Central memory CD4-positive, alpha-beta T cell (primary cell): Measurements from ENCODE around the gene HAUS6.
A peak's percentile ranks its signal among the peaks of the same experiment; 100 is the strongest.
"Not testable (repeated sequence)": the region's sequence is repeated elsewhere in the genome, so short reads cannot be mapped to it uniquely, and the experiment has no call there.

ENCODE experiments used
- DNase-seq: peaks from one replicate; pipeline ENCODE4 v3.0.0; 2022

Gene HAUS6

GRCh38 chr9:19030899-19031298 is 71.8 kb downstream of the HAUS6 start:
- no peak for DNase-seq

- peak; percentile 9 for DNase-seq
These were observed 73.8 kb downstream of the HAUS6 start for GRCh38 chr9:19028835-19029451.

DNA sequence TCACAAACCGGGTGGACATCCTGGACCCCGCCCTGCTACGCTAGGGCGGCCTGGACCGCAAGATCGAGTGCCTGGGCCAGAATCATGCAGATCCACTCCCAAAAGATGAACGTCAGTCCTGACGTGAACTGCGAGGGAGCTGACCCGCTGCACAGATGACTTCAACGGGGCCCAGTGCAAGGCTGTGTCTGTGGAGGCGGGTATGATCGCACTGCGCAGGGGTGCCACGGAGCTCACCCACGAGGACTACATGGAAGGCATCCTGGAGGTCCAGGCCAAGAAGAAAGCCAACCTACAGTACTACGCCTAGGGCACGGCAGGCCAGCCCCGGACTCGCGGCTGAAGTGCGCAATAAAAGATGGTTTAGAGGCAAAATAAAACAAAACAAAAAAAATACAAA is 74.9 kb downstream of the HAUS6 start:
- DNase-seq: no peak

DNA sequence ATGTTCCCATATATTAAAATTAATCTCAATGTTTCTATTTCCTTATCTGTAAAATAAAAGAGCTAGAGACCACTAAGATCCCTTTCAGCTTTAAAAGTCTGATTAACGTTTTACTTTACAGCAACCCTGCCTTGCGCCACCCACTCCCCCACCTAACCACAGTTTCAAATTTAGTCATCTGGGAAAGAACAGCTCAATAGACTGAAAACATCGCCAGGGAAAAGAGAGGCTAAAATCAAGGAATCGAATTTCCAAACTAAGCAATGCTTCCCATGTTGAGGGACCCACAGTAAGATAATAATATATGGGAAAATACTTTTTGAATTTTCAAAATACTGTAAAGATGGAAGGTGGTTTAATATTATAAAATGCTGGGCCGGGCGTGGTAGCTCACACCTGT is 76.3 kb downstream of the HAUS6 start:
- DNase-seq: no peak

GRCh38 chr9:19023078-19023477 is 79.6 kb downstream of the HAUS6 start:
- no peak for DNase-seq

- DNase-seq: no peak
These were observed 80.5 kb downstream of the HAUS6 start for GRCh38 chr9:19022206-19022605.

- not testable (repeated sequence) for DNase-seq
These were observed 81.1 kb downstream of the HAUS6 start for GRCh38 chr9:19021649-19022048.

DNA sequence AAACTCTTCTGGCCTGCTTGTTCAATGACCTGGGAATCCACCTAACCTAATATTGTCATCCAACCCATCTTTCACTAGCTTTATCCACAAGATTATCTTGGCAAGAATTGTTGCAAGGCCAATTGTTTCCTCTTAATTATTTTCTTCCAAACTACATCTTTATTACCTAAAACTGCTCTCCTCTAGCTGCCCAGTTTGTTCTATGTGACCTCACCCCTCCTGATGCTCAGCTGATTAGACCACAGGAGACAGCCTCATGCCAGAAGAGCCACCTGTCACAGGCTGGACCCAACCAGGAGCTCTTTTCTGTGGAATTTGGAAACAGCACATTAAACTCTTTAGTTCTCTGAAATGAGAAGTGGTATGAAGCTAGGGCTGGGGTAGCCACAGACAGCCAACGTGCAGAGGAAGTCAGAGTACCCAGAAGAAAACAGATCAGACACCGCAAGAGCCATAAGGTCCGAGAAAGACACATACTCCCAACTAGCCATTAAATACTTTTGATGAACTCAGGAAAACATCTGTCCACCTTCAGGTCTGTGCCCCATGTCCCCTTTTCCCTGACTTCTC is 81.7 kb downstream of the HAUS6 start:
- no peak for DNase-seq

DNA sequence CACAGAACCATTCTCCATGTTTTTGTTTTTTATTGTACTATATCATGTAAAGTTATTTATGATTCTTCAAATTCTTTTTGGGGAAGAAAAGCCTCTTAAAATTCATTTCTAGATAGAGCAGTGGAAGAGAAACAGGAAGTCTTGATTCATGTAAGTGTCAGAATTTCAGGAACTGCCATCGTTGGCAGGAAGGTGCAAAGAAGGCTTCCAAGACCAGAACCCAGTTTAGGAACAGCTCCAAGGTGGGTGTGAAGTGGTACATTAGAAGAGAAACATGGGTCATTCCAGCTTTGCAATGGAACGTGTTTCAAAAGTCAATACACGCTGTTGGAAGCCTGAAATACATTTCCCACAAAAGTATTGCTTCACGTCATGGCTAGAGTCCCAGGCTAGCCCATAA is 84.5 kb downstream of the HAUS6 start:
- DNase-seq: no peak

GRCh38 chr9:19009391-19009965 is 93.2 kb downstream of the HAUS6 start:
- DNase-seq: no peak
